Peyer's patch (tissue), 4 donors: ENCODE results near the gene RNASEH2B. TPM values are rescaled to one million over a fixed set of nuclear protein-coding genes. Genes with fewer than 3 reads are reported as not detected.

Experiments
- DNase-seq, 3 donors: peaks; one replicate each; pipeline ENCODE4 v3.0.0-alpha.2; 2017 to 2019
- H3K27ac ChIP-seq, 4 donors: fragments of 200-600 bp; sonication (generic); one replicate each; pipeline ENCODE4 v1.5.1; 2016 to 2019
- H3K27me3 ChIP-seq, 2 donors: fragments of 200-600 bp; sonication (generic); one replicate each; pipeline ENCODE4 v1.5.1; 2019
- H3K36me3 ChIP-seq, 3 donors: fragments of 200-600 bp; sonication (generic); one replicate each; pipeline ENCODE4 v1.5.1; 2016 to 2019
- H3K4me1 ChIP-seq, 4 donors: fragments of 200-600 bp; sonication (generic); one replicate each; pipeline ENCODE4 v1.5.1; 2016 to 2019
- H3K4me3 ChIP-seq, 4 donors: fragments of 200-600 bp; sonication (generic); 1 replicate in 3 of 4; 2 replicates in 1 of 4; pipeline ENCODE4 v1.5.1; 2016 to 2019; ENCODE audit warnings: mild to moderate bottlenecking in 1 of 4
- H3K9me3 ChIP-seq, 4 donors: fragments of 200-600 bp; sonication (generic); one replicate each; pipeline ENCODE4 v1.5.1; 2016 to 2019; ENCODE audit warnings: mild to moderate bottlenecking in 1 of 4
- POLR2A ChIP-seq, 2 donors: fragments of 450-650 bp; IDR thresholded peaks; one replicate each; pipeline ENCODE4 v1.5.1; 2017; ENCODE audit warnings: antibody characterized with exemption in 2 of 2, mild to moderate bottlenecking in 2 of 2, moderate library complexity in 2 of 2
- total RNA-seq, 4 donors: library from RNA; depleted of rRNA; stranded (reverse); fragments of >200 nt; gene quantifications; one replicate each; pipeline ENCODE4 v1.1.0, GENCODE V29; 2016
- TF ChIP-seq, protein P1 (sequence below), 6 experiments: fragments of 450-650 bp in 4 of 6; fragments of 200-600 bp in 2 of 6; sonication (generic) in 1 of 6; IDR thresholded peaks; one replicate each; pipeline ENCODE4 v1.5.1; 2017 to 2019; ENCODE audit warnings: antibody characterized with exemption in 6 of 6, mild to moderate bottlenecking in 3 of 6, moderate library complexity in 1 of 6

The RNASEH2B gene
- total RNA-seq, 4 donors from 2014 or later: 20.0 to 88.3 (median 28.2) TPM

DNA sequence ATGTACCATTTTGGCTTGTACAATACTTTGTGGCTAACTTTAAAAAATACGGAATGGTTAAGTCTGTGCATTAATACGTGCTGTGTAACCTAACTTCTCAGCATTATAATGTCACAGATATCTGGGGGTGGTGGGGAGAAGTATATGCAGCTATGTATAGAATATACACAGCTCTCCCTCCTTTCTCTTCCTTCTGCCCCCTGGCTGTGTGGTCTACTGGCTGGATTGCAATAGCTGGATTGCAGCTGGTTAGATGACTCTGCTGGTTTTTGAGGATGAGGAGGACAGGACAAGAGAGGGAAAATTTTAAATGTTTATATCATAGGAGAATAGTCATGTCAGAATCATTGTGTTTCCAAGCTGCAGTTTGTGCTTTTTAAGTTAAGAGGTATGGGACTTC is 9.7 kb downstream of the RNASEH2B start:
- DNase-seq: no peak

DNA sequence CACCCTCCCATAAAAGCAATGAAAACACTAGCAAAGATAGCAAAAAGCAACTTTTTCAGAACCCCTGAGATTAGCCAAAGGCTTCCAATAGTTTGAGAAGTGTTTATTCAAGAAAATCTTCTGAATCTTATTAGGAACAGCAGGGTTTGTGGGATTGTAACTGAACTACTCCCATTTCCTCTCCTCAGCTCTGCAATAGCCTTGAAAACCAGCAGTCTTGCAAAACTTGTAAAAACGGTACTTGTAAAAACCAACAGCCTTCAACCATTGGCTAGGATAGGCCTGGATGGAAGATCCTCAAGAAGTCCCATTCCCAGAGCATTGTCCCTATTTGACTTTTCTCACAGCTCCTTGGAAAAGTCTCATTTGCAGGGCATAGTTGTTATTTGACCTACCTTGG is 12.1 kb downstream of the RNASEH2B start:
- TF ChIP-seq, protein P1, sequence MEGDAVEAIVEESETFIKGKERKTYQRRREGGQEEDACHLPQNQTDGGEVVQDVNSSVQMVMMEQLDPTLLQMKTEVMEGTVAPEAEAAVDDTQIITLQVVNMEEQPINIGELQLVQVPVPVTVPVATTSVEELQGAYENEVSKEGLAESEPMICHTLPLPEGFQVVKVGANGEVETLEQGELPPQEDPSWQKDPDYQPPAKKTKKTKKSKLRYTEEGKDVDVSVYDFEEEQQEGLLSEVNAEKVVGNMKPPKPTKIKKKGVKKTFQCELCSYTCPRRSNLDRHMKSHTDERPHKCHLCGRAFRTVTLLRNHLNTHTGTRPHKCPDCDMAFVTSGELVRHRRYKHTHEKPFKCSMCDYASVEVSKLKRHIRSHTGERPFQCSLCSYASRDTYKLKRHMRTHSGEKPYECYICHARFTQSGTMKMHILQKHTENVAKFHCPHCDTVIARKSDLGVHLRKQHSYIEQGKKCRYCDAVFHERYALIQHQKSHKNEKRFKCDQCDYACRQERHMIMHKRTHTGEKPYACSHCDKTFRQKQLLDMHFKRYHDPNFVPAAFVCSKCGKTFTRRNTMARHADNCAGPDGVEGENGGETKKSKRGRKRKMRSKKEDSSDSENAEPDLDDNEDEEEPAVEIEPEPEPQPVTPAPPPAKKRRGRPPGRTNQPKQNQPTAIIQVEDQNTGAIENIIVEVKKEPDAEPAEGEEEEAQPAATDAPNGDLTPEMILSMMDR (IDR thresholded peaks at IDR 0.05): no peak
- TF ChIP-seq POLR2A (IDR thresholded peaks at IDR 0.05): no peak
- no peaks in the 10 kb centered on the region for H3K36me3 ChIP-seq
- no peak overlapping the region for H3K27ac ChIP-seq
- H3K27me3 ChIP-seq: no peaks in the 10 kb centered on the region
- no peak overlapping the region for H3K4me3 ChIP-seq
- peaks cover 0 to 18% (median 4%) of the 10 kb centered on the region in 4 donors for H3K4me1 ChIP-seq
- DNase-seq: no peak
- H3K9me3 ChIP-seq: peaks cover 0 to 15% (median 0%) of the 10 kb centered on the region in 4 donors

More for the DNA sequence above, 9.7 kb downstream of the RNASEH2B start:
- TF ChIP-seq, protein P1 (IDR thresholded peaks at IDR 0.05): no peak
- TF ChIP-seq POLR2A (IDR thresholded peaks at IDR 0.05): no peak
- H3K36me3 ChIP-seq: no peaks in the 10 kb centered on the region
- H3K27ac ChIP-seq: no peak overlapping the region
- H3K9me3 ChIP-seq: peaks cover 0 to 11% (median 0%) of the 10 kb centered on the region in 4 donors
- H3K4me3 ChIP-seq: no peak overlapping the region
- H3K27me3 ChIP-seq: no peaks in the 10 kb centered on the region
- peaks cover 0 to 33% (median 13%) of the 10 kb centered on the region in 4 donors for H3K4me1 ChIP-seq

DNA sequence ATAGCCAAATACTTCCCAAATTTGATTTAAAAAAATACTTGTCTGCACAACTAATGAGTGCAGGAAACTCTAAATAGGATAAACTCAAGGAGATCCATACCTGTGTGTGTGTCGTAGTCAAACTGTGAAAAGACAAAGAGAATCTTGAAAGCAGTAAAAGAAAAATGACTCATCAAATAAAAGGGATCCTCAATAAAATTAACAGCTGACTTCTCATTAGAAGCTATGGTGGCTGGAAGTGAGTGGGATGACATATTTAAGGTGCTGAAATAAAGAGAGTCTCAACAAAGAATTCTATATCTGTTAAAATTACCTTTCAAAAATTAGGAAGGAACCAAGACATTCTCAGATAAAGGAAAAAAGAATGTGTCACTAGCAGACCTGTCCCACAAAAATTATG is 13.7 kb downstream of the RNASEH2B start:
- DNase-seq: no peak
- H3K27ac ChIP-seq: no peak overlapping the region
- H3K9me3 ChIP-seq: peaks cover 0 to 15% (median 0%) of the 10 kb centered on the region in 4 donors
- H3K4me1 ChIP-seq: peaks cover 0 to 8% (median 0%) of the 10 kb centered on the region in 4 donors
- no peaks in the 10 kb centered on the region for H3K36me3 ChIP-seq
- TF ChIP-seq, protein P1 (IDR thresholded peaks at IDR 0.05): no peak
- TF ChIP-seq POLR2A (IDR thresholded peaks at IDR 0.05): no peak
- no peaks in the 10 kb centered on the region for H3K27me3 ChIP-seq
- no peak overlapping the region for H3K4me3 ChIP-seq

DNA sequence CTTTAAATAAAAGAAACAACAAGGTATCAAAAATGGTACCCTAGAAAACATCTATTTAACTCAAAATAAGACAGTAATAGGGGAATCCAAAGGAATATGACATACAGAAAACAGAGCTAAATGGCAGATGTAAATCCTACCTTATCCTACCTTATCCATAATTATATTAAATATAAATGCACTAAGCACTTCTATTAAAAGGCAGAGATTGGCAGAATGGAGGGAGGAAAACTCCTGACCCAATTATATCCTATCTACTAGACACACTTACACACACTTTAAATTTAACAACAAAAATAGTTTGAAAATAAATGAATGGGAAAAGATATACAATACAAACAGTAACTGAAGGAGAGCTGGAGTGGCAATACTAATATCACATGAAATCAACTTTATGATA is 14.4 kb downstream of the RNASEH2B start:
- Histone ChIP-seq H3K36me3 (no peaks in the 10 kb centered on the region), H3K27me3 (no peaks in the 10 kb centered on the region), H3K4me1 (peaks cover 0 to 3% (median 0%) of the 10 kb centered on the region in 4 donors), H3K9me3 (peaks cover 0 to 15% (median 0%) of the 10 kb centered on the region in 4 donors), H3K27ac (no peak overlapping the region), H3K4me3 (no peak overlapping the region)
- TF ChIP-seq POLR2A (IDR thresholded peaks at IDR 0.05): no peak
- TF ChIP-seq, protein P1 (IDR thresholded peaks at IDR 0.05): no peak
- DNase-seq: no peak

DNA sequence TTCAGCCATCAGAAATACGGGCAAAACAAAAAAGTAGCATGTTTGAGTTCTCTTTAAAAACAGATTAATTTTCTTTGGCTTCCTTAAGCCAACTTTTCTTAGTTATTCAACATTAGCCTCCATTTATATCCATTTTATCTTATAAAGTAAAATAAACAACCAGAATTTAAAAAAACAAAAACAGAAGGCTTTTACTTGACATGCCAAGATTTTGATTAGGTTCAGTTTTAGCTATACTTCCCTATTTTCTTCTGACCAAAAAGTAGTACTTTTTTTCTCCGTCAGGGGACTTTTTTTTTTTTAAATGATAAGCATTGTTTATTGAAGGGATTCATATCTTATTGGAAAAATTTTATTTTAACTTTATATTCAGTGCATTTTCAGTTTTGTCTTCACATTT is 18.1 kb downstream of the RNASEH2B start:
- H3K27me3 ChIP-seq: no peaks in the 10 kb centered on the region
- H3K36me3 ChIP-seq: no peaks in the 10 kb centered on the region
- no peak for DNase-seq
- H3K4me1 ChIP-seq: no peaks in the 10 kb centered on the region
- TF ChIP-seq, protein P1 (IDR thresholded peaks at IDR 0.05): no peak
- TF ChIP-seq POLR2A (IDR thresholded peaks at IDR 0.05): no peak
- H3K9me3 ChIP-seq: peaks cover 0 to 15% (median 0%) of the 10 kb centered on the region in 4 donors
- no peak overlapping the region for H3K27ac ChIP-seq
- no peak overlapping the region for H3K4me3 ChIP-seq

DNA sequence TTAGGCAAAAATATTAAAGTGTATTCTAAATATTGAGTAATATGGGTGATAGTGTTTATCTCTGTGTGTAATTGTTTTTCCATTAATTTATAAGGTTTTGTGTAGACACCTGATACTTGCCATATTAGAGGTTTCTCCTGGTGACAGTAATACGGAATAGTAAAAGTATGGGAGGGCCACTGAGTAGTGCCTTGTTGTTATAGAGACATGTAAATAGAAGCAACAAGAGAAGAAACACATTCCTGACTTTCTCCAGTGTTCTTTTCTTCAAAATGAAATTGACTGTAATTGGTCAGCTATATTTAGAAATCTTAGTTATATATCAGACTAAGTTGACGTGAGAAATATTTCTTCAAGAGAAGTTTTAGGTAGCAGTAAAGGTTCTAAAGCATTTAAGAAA is 18.5 kb downstream of the RNASEH2B start:
- no peak overlapping the region for H3K27ac ChIP-seq
- H3K4me1 ChIP-seq: no peaks in the 10 kb centered on the region
- no peak overlapping the region for H3K4me3 ChIP-seq
- no peaks in the 10 kb centered on the region for H3K36me3 ChIP-seq
- H3K27me3 ChIP-seq: no peaks in the 10 kb centered on the region
- TF ChIP-seq, protein P1 (IDR thresholded peaks at IDR 0.05): no peak
- TF ChIP-seq POLR2A (IDR thresholded peaks at IDR 0.05): no peak
- H3K9me3 ChIP-seq: peaks cover 0 to 13% (median 0%) of the 10 kb centered on the region in 4 donors
- no peak for DNase-seq
